Psoas muscle (tissue), 8 donors: ENCODE results near the gene HSD3B7. TPM values are rescaled to one million over a fixed set of nuclear protein-coding genes. Genes with fewer than 3 reads are reported as not detected.

ENCODE experiments used
- ATAC-seq, 4 donors: fragments of 200-7000 bp; cut with Tn5 transposase; one replicate each; pipeline ENCODE4 v1.9.1; 2020; ENCODE audit warnings: moderate library complexity in 3 of 4, mild to moderate bottlenecking in 2 of 4
- DNase-seq, 2 donors: peaks; one replicate each; pipeline ENCODE4 v3.0.0-alpha.2; 2020
- H3K27ac ChIP-seq: fragments of 200-600 bp; one replicate; pipeline ENCODE4 v1.8.0; 2022
- H3K27me3 ChIP-seq, 3 donors: fragments of 200-600 bp in 1 of 3; one replicate each; pipeline versions ENCODE4 v1.6.1 to v1.8.0; 2013 to 2022; ENCODE audit warnings: low read length in 2 of 3, mild to moderate bottlenecking in 2 of 3, moderate library complexity in 1 of 3; ENCODE audit not compliant: insufficient read depth in 3 of 3
- H3K36me3 ChIP-seq, 2 donors: fragments of 200-600 bp in 1 of 2; one replicate each; pipeline versions ENCODE4 v1.6.1 to v1.8.0; 2013 to 2022; ENCODE audit warnings: low read depth in 1 of 2, mild to moderate bottlenecking in 1 of 2, moderate library complexity in 1 of 2; ENCODE audit not compliant: insufficient read depth in 1 of 2
- H3K4me1 ChIP-seq: fragments of 200-600 bp; one replicate; pipeline ENCODE4 v1.8.0; 2022
- H3K4me3 ChIP-seq: fragments of 200-600 bp; one replicate; pipeline ENCODE4 v1.8.0; 2022; ENCODE audit warnings: mild to moderate bottlenecking
- H3K9me3 ChIP-seq: fragments of 200-600 bp; one replicate; pipeline ENCODE4 v1.8.0; 2022
- WGBS, 3 donors: extraction: QIAGEN DNeasy Blood & Tissue Kit; methylation state at CpG; one replicate each; pipeline versions ENCODE4 v1.1.6 to v1.1.7; 2013; 5-methylcytosine and 5-hydroxymethylcytosine counted together
- intact Hi-C, 2 donors: fragments of 100-400 bp; cut with DNase I; formaldehyde crosslinking; loops; one replicate each; pipeline versions ENCODE4 v1.11.0 to v1.14.2; 2022
- polyA plus RNA-seq, 3 donors: library from polyadenylated mRNA; stranded (reverse); fragments of 200-250 nt; gene quantifications; one replicate each; pipeline ENCODE4 v1.2.3, GENCODE V29; 2013
- total RNA-seq, 4 donors: library from RNA; stranded (reverse); fragmentation: NEBNext Ultra II Directional in 2 of 4; extraction: Animal tissue kit (Norgen Biotek cat#: 25700) in 2 of 4; gene quantifications; one replicate each; pipeline versions ENCODE4 v1.2.1 to v1.2.4, GENCODE V29; 2021 to 2023
- TF ChIP-seq, protein P1 (sequence below): fragments of 200-600 bp; IDR thresholded peaks from one replicate; pipeline ENCODE4 v1.8.0; 2022; ENCODE audit warnings: antibody characterized with exemption
- donor health status: healthy with polysubstance abuse.
- donor health status: DM: no; HTN: no; CAD: no; lungs with moderate emphysema.
- donor health status: Bipolar disorder and iron deficiency.
- donor health status: healthy.
- donor health status: DM: yes; HTN: yes; CAD: no.
- donor health status: DM: no; HTN: no; CAD: no.
- donor health status: DM: no; HTN: no; CAD: no.
- donor health status: DM: yes; HTN: yes; CAD: no.

The HSD3B7 gene
- total and polyA plus RNA-seq, 7 donors: 3.2 to 12.8 (median 4.9) TPM

DNA sequence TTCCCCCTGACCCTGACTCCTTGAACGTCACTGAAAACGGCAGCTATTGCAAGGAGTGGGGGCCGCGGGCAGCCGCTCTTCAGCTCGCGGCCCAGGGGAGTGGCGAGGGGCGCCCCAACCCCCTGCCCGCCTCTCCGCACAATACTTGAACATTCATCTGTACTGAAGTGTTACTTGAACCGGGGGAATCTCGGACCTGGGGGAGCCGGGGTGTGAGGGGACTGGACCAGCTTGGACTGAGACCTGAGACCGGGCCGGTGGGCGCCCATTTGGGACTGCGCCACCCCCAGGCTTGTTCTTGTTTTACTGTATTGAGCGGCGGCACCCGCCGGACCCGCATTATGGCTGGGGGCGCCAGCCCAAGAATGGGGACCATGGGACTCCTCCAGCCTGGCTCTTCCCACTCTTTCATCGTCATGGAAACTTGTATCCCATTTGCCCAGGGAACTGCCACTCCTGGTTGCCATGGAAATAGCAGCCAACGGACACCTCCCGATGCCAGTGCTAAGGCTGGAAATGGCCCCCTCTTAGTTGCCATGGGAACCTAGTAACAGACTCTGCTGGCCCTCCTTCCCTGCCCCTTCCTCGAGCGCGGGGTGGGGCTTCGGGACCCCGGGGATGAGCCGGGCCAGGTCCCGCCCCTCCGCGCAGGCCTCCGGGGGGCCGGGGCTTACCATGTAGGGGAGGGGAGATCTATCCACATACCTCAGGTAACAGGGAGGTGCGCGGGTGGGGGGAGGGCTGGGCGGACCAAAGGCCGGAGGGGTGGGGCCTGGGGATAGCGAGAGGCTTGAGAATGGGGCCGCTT is 36.9 kb upstream of the HSD3B7 start:
- Histone ChIP-seq H3K27me3 (no peaks in the 10 kb centered on the region), H3K4me1 (peaks cover 14% of the 10 kb centered on the region), H3K36me3 (peaks cover 0 to 14% of the 10 kb centered on the region in 2 donors), H3K27ac (peak overlapping the region; percentile 91), H3K4me3 (peak overlapping the region; percentile 99), H3K9me3 (no peaks in the 10 kb centered on the region)
- ATAC-seq: peak; percentile 25 to 69 (median 42)
- DNase-seq: peak; percentile 84 to 88
- TF ChIP-seq, protein P1, sequence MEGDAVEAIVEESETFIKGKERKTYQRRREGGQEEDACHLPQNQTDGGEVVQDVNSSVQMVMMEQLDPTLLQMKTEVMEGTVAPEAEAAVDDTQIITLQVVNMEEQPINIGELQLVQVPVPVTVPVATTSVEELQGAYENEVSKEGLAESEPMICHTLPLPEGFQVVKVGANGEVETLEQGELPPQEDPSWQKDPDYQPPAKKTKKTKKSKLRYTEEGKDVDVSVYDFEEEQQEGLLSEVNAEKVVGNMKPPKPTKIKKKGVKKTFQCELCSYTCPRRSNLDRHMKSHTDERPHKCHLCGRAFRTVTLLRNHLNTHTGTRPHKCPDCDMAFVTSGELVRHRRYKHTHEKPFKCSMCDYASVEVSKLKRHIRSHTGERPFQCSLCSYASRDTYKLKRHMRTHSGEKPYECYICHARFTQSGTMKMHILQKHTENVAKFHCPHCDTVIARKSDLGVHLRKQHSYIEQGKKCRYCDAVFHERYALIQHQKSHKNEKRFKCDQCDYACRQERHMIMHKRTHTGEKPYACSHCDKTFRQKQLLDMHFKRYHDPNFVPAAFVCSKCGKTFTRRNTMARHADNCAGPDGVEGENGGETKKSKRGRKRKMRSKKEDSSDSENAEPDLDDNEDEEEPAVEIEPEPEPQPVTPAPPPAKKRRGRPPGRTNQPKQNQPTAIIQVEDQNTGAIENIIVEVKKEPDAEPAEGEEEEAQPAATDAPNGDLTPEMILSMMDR: no peak
- intact Hi-C loops: no loop called here
- WGBS, 3 donors: 31 to 38% (median 33%) methylated on average over 40 to 44 of the region's 44 CpGs

DNA sequence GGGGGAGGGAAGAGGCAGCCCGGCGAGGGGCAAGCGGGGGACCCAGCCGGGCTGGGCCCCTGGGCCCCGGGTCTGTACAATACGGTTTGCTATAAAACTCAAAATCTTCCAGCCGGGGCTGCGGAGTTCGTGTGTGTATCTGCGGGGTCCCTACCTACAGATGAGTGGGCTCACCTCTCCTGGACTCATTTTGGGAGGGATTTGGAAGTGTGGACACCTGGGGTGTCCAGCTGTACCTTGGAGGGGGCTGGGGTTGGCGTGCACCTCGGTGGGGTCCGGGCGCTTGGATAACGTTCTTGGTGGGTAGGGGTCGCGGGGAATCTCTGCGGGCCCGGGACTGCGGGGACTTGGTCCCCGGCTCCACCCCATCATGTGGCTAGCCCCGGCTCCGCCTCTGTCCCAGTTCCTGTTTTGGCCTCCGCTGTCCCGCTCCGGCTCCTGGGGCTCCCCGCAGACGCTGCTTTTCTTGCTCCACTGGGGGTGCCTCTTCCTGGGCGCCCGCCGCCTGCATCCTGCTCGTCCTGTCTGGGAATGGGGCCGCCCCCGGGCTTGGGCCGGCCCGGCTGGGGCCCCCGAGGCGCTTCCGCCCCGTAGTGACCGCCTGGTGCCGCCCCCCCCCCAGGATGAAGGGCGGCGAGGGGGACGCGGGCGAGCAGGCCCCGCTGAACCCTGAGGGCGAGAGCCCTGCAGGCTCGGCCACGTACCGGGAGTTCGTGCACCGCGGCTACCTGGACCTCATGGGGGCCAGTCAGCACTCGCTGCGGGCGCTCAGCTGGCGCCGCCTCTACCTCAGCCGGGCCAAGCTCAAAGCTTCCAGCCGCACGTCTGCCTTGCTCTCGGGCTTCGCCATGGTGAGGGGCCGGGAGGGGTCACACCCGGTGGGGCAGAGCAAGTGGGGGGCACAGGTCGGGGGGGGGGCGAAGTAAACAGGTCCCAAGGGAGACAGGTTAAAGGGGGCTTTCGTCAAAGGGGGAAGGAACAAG is 36.0 kb upstream of the HSD3B7 start, which contains the start of gene ORAI3:
TSS of gene ORAI3 (plus strand) at position 402 of the 983 bp plus-strand sequence. CDS start at position 624, 222 bp downstream.
- peak; percentile 60 to 78 (median 68) for ATAC-seq
- peaks cover 19% of the 10 kb centered on the region for H3K4me1 ChIP-seq
- no peaks in the 10 kb centered on the region for H3K27me3 ChIP-seq
- intact Hi-C loops: no loop called here
- peak within 1 kb of the TSS; percentile 99 for H3K4me3 ChIP-seq
- peaks cover 0 to 9% of the 10 kb centered on the region in 2 donors for H3K36me3 ChIP-seq
- H3K9me3 ChIP-seq: no peaks in the 10 kb centered on the region
- 1% methylated on average over 63 to 70 of the region's 70 CpGs for WGBS, 3 donors
- TF ChIP-seq, protein P1: no peak
- peak within 1 kb of the TSS; percentile 91 for H3K27ac ChIP-seq
- DNase-seq: peak; percentile 77 to 88

DNA sequence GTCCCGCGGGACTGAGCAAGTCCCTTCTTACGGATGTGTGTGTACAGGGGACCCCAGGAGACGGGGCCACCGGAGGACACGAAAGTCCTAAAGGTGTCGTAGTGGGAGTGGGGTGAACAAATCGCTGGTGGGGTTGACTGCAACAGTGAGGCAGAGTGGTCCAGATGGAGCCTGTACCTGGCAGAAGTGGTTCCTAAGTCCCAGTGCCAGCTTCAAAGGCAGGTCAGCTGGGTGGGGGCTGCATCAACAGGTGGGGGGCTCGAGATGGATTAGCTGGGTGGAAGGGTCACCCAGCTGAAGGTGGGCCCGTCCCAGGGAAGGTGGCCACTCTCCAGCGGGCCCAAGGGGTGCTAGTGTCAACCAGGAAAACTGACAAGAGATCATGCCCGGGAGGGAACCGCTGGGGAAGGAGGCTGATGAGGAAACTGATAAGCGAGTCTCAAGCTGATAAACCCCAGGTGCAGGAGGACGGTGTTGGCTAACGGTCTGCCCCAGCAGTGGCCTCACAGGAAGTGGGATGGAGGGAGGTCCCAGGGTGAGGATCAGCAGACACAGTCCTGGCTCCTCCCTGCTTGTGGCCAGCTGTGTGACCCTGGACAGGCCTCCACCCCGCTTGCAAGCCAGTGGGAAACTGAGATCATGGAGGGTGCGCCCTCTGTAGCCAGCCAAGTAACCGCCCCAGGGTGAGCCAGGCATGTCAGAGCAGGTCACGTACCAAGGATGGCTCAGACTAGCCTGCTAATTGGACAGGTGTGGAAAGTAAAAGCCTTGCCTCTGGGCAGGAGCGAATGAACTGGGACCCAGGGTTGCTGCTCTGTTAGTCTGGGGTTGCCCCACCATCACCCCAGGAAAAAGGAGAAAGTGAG is 35.1 kb upstream of the HSD3B7 start:
- Histone ChIP-seq H3K36me3 (no peaks in the 10 kb centered on the region), H3K4me1 (peaks cover 19% of the 10 kb centered on the region), H3K4me3 (peak overlapping the region; percentile 99), H3K27ac (peak overlapping the region; percentile 91), H3K27me3 (no peaks in the 10 kb centered on the region), H3K9me3 (no peaks in the 10 kb centered on the region)
- DNase-seq: peak; percentile 87 to 93
- intact Hi-C loops: no loop called here
- TF ChIP-seq, protein P1: no peak
- peak; percentile 53 to 76 (median 66) for ATAC-seq
- WGBS, 3 donors: 8 to 14% (median 9%) methylated on average over 21 of the region's 21 CpGs

DNA sequence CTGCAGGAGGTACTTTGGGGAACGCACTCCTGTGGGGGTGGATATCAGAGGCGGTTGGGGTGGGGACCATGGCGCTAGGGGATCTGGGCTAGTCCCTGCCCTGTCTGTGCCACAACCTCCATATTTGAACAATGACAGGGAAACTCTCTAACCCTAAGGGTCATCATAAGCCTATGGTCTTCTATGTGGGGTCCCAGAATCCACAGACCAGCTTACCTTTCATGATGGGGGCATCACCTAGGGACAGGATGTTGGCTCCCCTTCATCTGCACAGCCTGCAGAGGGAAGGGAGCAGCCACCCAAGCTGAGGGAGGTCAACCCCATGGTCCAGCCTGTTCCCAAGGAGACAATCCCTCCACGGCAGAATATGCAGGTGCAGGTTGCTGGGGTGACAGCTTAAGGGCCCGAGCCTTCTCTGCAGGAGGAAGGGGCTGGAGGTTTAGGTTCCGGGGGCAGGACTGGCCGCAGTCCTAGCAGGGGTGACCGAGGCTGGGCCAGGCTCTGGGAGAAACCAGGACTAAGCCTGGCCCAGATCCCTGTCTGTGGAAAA is 34.4 kb upstream of the HSD3B7 start:
- DNase-seq (no peak), ATAC-seq (no peak)
- Histone ChIP-seq H3K4me3 (peak overlapping the region; percentile 99), H3K4me1 (peaks cover 19% of the 10 kb centered on the region), H3K9me3 (no peaks in the 10 kb centered on the region), H3K27ac (peak overlapping the region; percentile 91), H3K36me3 (no peaks in the 10 kb centered on the region), H3K27me3 (no peaks in the 10 kb centered on the region)
- intact Hi-C loops: no loop called here
- WGBS, 3 donors: 74 to 76% (median 74%) methylated on average over 7 to 8 of the region's 8 CpGs
- TF ChIP-seq, protein P1: no peak
